ENCODE measurements around the gene MMP24.

MMP24 gene

GRCh38 chr20:35279533-35280174, 53.2 kb downstream of the MMP24 start:
- H3K4me3 ChIP-seq (ENCODE audit: insufficient read depth, low read depth, low read length): no peak overlapping the region
- H3K9me3 ChIP-seq (ENCODE audit: control insufficient read depth, low read length): no peaks in the 10 kb centered on the region
- 95 to 98% methylated on average over 7 of the region's 7 CpGs for WGBS, 2 experiments
- no peak overlapping the region for H3K27ac ChIP-seq (ENCODE audit: insufficient read depth, low read depth, low read length, poor library complexity, severe bottlenecking)
- H3K36me3 ChIP-seq (ENCODE audit: control insufficient read depth, insufficient read depth, low read length): peaks cover 29% of the 10 kb centered on the region
- peaks cover 5% of the 10 kb centered on the region for H3K4me1 ChIP-seq (ENCODE audit: control insufficient read depth, insufficient read depth, low read length)
- no peaks in the 10 kb centered on the region for H3K27me3 ChIP-seq (ENCODE audit: control insufficient read depth, insufficient read depth, low read length, poor library complexity, severe bottlenecking)

GRCh38 chr20:35280523-35280922, 54.0 kb downstream of the MMP24 start:
- H3K4me1 ChIP-seq (ENCODE audit: control insufficient read depth, insufficient read depth, low read length): peaks cover 5% of the 10 kb centered on the region
- H3K36me3 ChIP-seq (ENCODE audit: control insufficient read depth, insufficient read depth, low read length): peaks cover 29% of the 10 kb centered on the region
- no peaks in the 10 kb centered on the region for H3K27me3 ChIP-seq (ENCODE audit: control insufficient read depth, insufficient read depth, low read length, poor library complexity, severe bottlenecking)
- H3K27ac ChIP-seq (ENCODE audit: insufficient read depth, low read depth, low read length, poor library complexity, severe bottlenecking): no peak overlapping the region
- whole genome bisulfite sequencing, 2 experiments: 94 to 97% methylated on average over 6 of the region's 6 CpGs
- no peak overlapping the region for H3K4me3 ChIP-seq (ENCODE audit: insufficient read depth, low read depth, low read length)
- no peaks in the 10 kb centered on the region for H3K9me3 ChIP-seq (ENCODE audit: control insufficient read depth, low read length)

- peaks cover 29% of the 10 kb centered on the region for H3K36me3 ChIP-seq (ENCODE audit: control insufficient read depth, insufficient read depth, low read length)
- H3K27ac ChIP-seq (ENCODE audit: insufficient read depth, low read depth, low read length, poor library complexity, severe bottlenecking): no peak overlapping the region
- H3K4me3 ChIP-seq (ENCODE audit: insufficient read depth, low read depth, low read length): no peak overlapping the region
- WGBS, 2 experiments: 95 to 96% methylated on average over 10 of the region's 10 CpGs
- H3K4me1 ChIP-seq (ENCODE audit: control insufficient read depth, insufficient read depth, low read length): peaks cover 5% of the 10 kb centered on the region
- no peaks in the 10 kb centered on the region for H3K27me3 ChIP-seq (ENCODE audit: control insufficient read depth, insufficient read depth, low read length, poor library complexity, severe bottlenecking)
- H3K9me3 ChIP-seq (ENCODE audit: control insufficient read depth, low read length): no peaks in the 10 kb centered on the region
Measured at GRCh38 chr20:35281506-35282101, 55.1 kb downstream of the MMP24 start.

- Histone ChIP-seq H3K36me3 (ENCODE audit: control insufficient read depth, insufficient read depth, low read length) (peaks cover 29% of the 10 kb centered on the region), H3K4me1 (ENCODE audit: control insufficient read depth, insufficient read depth, low read length) (peaks cover 5% of the 10 kb centered on the region), H3K9me3 (ENCODE audit: control insufficient read depth, low read length) (no peaks in the 10 kb centered on the region), H3K4me3 (ENCODE audit: insufficient read depth, low read depth, low read length) (peak overlapping the region; percentile 65), H3K27ac (ENCODE audit: insufficient read depth, low read depth, low read length, poor library complexity, severe bottlenecking) (no peak overlapping the region), H3K27me3 (ENCODE audit: control insufficient read depth, insufficient read depth, low read length, poor library complexity, severe bottlenecking) (no peaks in the 10 kb centered on the region)
- whole genome bisulfite sequencing, 2 experiments: 22 to 24% methylated on average over 23 to 24 of the region's 24 CpGs
Measured at GRCh38 chr20:35283441-35284266, 57.2 kb downstream of the MMP24 start.

GRCh38 chr20:35284267-35284991, 57.9 kb downstream of the MMP24 start, which contains the start of gene EIF6:
EIF6 (minus strand) TSS chr20:35284772; CDS start chr20:35284487, 285 bp downstream.
- Histone ChIP-seq H3K4me3 (ENCODE audit: insufficient read depth, low read depth, low read length) (peak within 1 kb of the TSS; percentile 65), H3K4me1 (ENCODE audit: control insufficient read depth, insufficient read depth, low read length) (peaks cover 5% of the 10 kb centered on the region), H3K27me3 (ENCODE audit: control insufficient read depth, insufficient read depth, low read length, poor library complexity, severe bottlenecking) (no peaks in the 10 kb centered on the region), H3K9me3 (ENCODE audit: control insufficient read depth, low read length) (no peaks in the 10 kb centered on the region), H3K27ac (ENCODE audit: insufficient read depth, low read depth, low read length, poor library complexity, severe bottlenecking) (no peak within 1 kb of the TSS), H3K36me3 (ENCODE audit: control insufficient read depth, insufficient read depth, low read length) (peaks cover 24% of the 10 kb centered on the region)
- 0% methylated on average over 61 of the region's 61 CpGs for WGBS, 2 experiments

- Histone ChIP-seq H3K36me3 (ENCODE audit: control insufficient read depth, insufficient read depth, low read length) (peaks cover 17% of the 10 kb centered on the region), H3K27ac (ENCODE audit: insufficient read depth, low read depth, low read length, poor library complexity, severe bottlenecking) (no peak overlapping the region), H3K4me1 (ENCODE audit: control insufficient read depth, insufficient read depth, low read length) (peaks cover 5% of the 10 kb centered on the region), H3K27me3 (ENCODE audit: control insufficient read depth, insufficient read depth, low read length, poor library complexity, severe bottlenecking) (no peaks in the 10 kb centered on the region), H3K4me3 (ENCODE audit: insufficient read depth, low read depth, low read length) (peak overlapping the region; percentile 65), H3K9me3 (ENCODE audit: control insufficient read depth, low read length) (no peaks in the 10 kb centered on the region)
- 41 to 44% methylated on average over 19 of the region's 19 CpGs for WGBS, 2 experiments
Measured at GRCh38 chr20:35284992-35285805, 58.7 kb downstream of the MMP24 start.

- Histone ChIP-seq H3K27ac (ENCODE audit: insufficient read depth, low read depth, low read length, poor library complexity, severe bottlenecking) (no peak overlapping the region), H3K36me3 (ENCODE audit: control insufficient read depth, insufficient read depth, low read length) (peaks cover 11% of the 10 kb centered on the region), H3K4me3 (ENCODE audit: insufficient read depth, low read depth, low read length) (no peak overlapping the region), H3K4me1 (ENCODE audit: control insufficient read depth, insufficient read depth, low read length) (peaks cover 5% of the 10 kb centered on the region), H3K9me3 (ENCODE audit: control insufficient read depth, low read length) (no peaks in the 10 kb centered on the region), H3K27me3 (ENCODE audit: control insufficient read depth, insufficient read depth, low read length, poor library complexity, severe bottlenecking) (no peaks in the 10 kb centered on the region)
- 88 to 94% methylated on average over 5 of the region's 5 CpGs for WGBS, 2 experiments
Measured at GRCh38 chr20:35285806-35286076, 59.3 kb downstream of the MMP24 start.

GRCh38 chr20:35286077-35286898, 59.8 kb downstream of the MMP24 start:
- no peaks in the 10 kb centered on the region for H3K9me3 ChIP-seq (ENCODE audit: control insufficient read depth, low read length)
- H3K4me1 ChIP-seq (ENCODE audit: control insufficient read depth, insufficient read depth, low read length): peaks cover 5% of the 10 kb centered on the region
- no peaks in the 10 kb centered on the region for H3K27me3 ChIP-seq (ENCODE audit: control insufficient read depth, insufficient read depth, low read length, poor library complexity, severe bottlenecking)
- H3K36me3 ChIP-seq (ENCODE audit: control insufficient read depth, insufficient read depth, low read length): peaks cover 8% of the 10 kb centered on the region
- no peak overlapping the region for H3K4me3 ChIP-seq (ENCODE audit: insufficient read depth, low read depth, low read length)
- H3K27ac ChIP-seq (ENCODE audit: insufficient read depth, low read depth, low read length, poor library complexity, severe bottlenecking): no peak overlapping the region
- 93 to 94% methylated on average over 12 of the region's 12 CpGs for WGBS, 2 experiments

- no peak overlapping the region for H3K27ac ChIP-seq (ENCODE audit: insufficient read depth, low read depth, low read length, poor library complexity, severe bottlenecking)
Measured at GRCh38 chr20:35286899-35287508, 60.5 kb downstream of the MMP24 start.

More at GRCh38 chr20:35286899-35287508, 60.5 kb downstream of the MMP24 start:
- H3K4me1 ChIP-seq (ENCODE audit: control insufficient read depth, insufficient read depth, low read length): peaks cover 5% of the 10 kb centered on the region
- peaks cover 5% of the 10 kb centered on the region for H3K36me3 ChIP-seq (ENCODE audit: control insufficient read depth, insufficient read depth, low read length)
- no peaks in the 10 kb centered on the region for H3K9me3 ChIP-seq (ENCODE audit: control insufficient read depth, low read length)
- H3K27me3 ChIP-seq (ENCODE audit: control insufficient read depth, insufficient read depth, low read length, poor library complexity, severe bottlenecking): no peaks in the 10 kb centered on the region
- H3K4me3 ChIP-seq (ENCODE audit: insufficient read depth, low read depth, low read length): no peak overlapping the region
- 93 to 94% methylated on average over 17 of the region's 17 CpGs for WGBS, 2 experiments

Data from ectodermal cell (in vitro differentiated cells).